SU-DHL-6 (cell line): ENCODE data around the gene MCF2L2.

Experiments used
- H2AFZ ChIP-seq: fragments of 200-600 bp; sonication (generic); 2 replicates; pipeline ENCODE4 v1.6.1; 2014; ENCODE audit warnings: low read depth, mild to moderate bottlenecking, moderate library complexity, mixed read lengths, antibody characterized with exemption, low read length; ENCODE audit not compliant: severe bottlenecking
- H3F3A ChIP-seq: fragments of 200-600 bp; shearing (Covaris generic); 2 replicates; pipeline ENCODE4 v1.6.0; 2016; ENCODE audit warnings: antibody characterized with exemption, mild to moderate bottlenecking; ENCODE audit not compliant: insufficient read depth
- H3K27ac ChIP-seq: fragments of 200-600 bp; sonication (generic); 2 replicates; pipeline ENCODE4 v1.5.1; 2016; ENCODE audit warnings: low read depth, mild to moderate bottlenecking, low read length, moderate library complexity, mixed read lengths
- H3K27me3 ChIP-seq: fragments of 200-600 bp; sonication (generic), shearing (Covaris generic); 2 replicates; pipeline ENCODE4 v1.6.0; 2014; ENCODE audit warnings: mild to moderate bottlenecking, low read length
- H3K36me3 ChIP-seq: fragments of 200-600 bp; sonication (generic); 2 replicates; pipeline ENCODE4 v1.6.1; 2014; ENCODE audit warnings: mild to moderate bottlenecking, low read length, mixed read lengths
- H3K4me2 ChIP-seq: fragments of 300-600, 200-600 bp; shearing (Covaris generic), sonication (generic); 2 replicates; pipeline ENCODE4 v1.6.0; 2014; ENCODE audit warnings: low read length, low read depth, mild to moderate bottlenecking; ENCODE audit not compliant: poor library complexity, severe bottlenecking
- H3K4me3 ChIP-seq: fragments of 200-600 bp; sonication (generic); 2 replicates; pipeline ENCODE4 v1.5.1; 2014; ENCODE audit warnings: antibody characterized with exemption, low read length, mild to moderate bottlenecking, mixed read lengths; ENCODE audit not compliant: insufficient read depth, poor library complexity, severe bottlenecking
- H3K79me2 ChIP-seq: fragments of 200-600 bp; sonication (generic); 2 replicates; pipeline ENCODE4 v1.6.1; 2014; ENCODE audit warnings: mild to moderate bottlenecking, low read length, moderate library complexity; ENCODE audit not compliant: insufficient read depth
- H3K9ac ChIP-seq: fragments of 200-600 bp; sonication (generic); 2 replicates; pipeline ENCODE4 v1.7.0; 2014; ENCODE audit warnings: mild to moderate bottlenecking, low read length
- H3K9me2 ChIP-seq: fragments of 200-600 bp; sonication (generic); replicated peaks from 2 replicates; pipeline ENCODE4 v1.6.1; 2014; ENCODE audit warnings: low read length; ENCODE audit not compliant: insufficient read depth
- H3K9me3 ChIP-seq: fragments of 200-600 bp; sonication (generic); 2 replicates; pipeline ENCODE4 v1.6.1; 2014; ENCODE audit warnings: low read length, mixed read lengths; ENCODE audit not compliant: insufficient read depth
- H4K20me1 ChIP-seq: fragments of 200-600 bp; sonication (generic); 2 replicates; pipeline ENCODE4 v1.6.1; 2014; ENCODE audit warnings: low read depth, mild to moderate bottlenecking, antibody characterized with exemption, low read length, moderate library complexity, mixed read lengths
- EZH2phosphoT487 ChIP-seq: fragments of 200-600 bp; sonication (generic), shearing (Covaris generic); conservative IDR thresholded peaks from 2 replicates; pipeline ENCODE4 v1.6.1; 2018; ENCODE audit warnings: mild to moderate bottlenecking, antibody characterized with exemption, low read length, moderate library complexity, mixed read lengths
- TF ChIP-seq, protein P1 (sequence below): fragments of 200-600 bp; sonication (generic); IDR thresholded peaks from one replicate; pipeline ENCODE4 v1.5.1; 2017; ENCODE audit warnings: antibody characterized with exemption, mild to moderate bottlenecking, low read length, moderate library complexity; ENCODE audit not compliant: insufficient read depth, poor library complexity, severe bottlenecking

The MCF2L2 gene

DNA sequence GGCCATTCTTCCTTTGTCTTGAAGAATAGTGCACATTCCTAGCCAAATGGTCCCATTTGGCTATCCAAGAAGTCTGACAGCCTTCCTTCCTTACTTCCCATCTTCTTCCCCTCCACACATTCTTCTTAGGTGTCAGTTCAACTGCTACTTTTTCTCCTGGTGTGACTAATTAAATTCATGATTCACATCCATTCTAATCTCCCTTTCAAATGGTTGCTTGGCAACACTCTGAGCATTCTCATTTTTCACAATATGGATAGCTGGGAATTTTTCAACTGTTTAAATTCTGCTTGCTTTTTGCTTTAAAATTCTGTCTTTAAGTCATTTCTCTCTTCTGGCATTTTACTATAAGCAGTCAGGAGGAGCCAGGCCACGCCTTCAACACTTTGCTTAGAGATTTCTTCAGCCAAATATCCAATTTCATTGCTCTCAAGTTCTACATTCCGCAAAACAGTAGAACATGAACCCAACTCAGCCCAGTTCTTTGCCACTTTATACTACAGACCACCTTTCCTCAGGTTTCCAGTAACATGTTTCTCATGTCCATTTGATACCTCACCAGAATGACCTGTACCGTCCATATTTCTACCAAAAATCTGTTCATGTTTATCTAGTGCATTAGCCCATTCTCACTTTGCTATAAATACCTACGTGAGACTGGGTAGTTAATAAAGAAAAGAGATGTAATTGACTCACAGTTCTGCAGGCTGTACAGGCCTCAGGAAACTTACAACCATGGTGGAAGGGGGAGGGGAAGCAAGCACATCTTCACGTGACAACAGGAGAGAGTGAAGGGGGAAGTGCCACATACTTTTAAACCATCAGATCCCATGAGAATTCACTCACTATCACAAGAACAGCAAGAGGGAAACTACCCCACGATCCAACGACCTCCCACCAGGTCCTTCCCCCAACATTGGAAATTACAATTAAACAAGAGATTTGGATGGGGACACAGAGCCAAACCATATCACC lies 31.9 kb upstream of the MCF2L2 start:
- Histone ChIP-seq H2AFZ (peak overlapping the region; percentile 44), H3K27ac (no peak overlapping the region), H3K9me3 (no peaks in the 10 kb centered on the region), H4K20me1 (no peaks in the 10 kb centered on the region), H3K9me2 (no peaks in the 10 kb centered on the region), H3K4me2 (peak overlapping the region; percentile 4), H3K9ac (no peak overlapping the region), H3F3A (no peaks in the 10 kb centered on the region), H3K36me3 (no peaks in the 10 kb centered on the region), H3K4me3 (no peak overlapping the region), H3K27me3 (no peaks in the 10 kb centered on the region), H3K79me2 (no peaks in the 10 kb centered on the region)
- TF ChIP-seq, protein P1, sequence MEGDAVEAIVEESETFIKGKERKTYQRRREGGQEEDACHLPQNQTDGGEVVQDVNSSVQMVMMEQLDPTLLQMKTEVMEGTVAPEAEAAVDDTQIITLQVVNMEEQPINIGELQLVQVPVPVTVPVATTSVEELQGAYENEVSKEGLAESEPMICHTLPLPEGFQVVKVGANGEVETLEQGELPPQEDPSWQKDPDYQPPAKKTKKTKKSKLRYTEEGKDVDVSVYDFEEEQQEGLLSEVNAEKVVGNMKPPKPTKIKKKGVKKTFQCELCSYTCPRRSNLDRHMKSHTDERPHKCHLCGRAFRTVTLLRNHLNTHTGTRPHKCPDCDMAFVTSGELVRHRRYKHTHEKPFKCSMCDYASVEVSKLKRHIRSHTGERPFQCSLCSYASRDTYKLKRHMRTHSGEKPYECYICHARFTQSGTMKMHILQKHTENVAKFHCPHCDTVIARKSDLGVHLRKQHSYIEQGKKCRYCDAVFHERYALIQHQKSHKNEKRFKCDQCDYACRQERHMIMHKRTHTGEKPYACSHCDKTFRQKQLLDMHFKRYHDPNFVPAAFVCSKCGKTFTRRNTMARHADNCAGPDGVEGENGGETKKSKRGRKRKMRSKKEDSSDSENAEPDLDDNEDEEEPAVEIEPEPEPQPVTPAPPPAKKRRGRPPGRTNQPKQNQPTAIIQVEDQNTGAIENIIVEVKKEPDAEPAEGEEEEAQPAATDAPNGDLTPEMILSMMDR: no peak

- Histone ChIP-seq H3K4me3 (no peak overlapping the region), H2AFZ (no peak overlapping the region), H3K9me2 (no peaks in the 10 kb centered on the region), H3K4me2 (no peak overlapping the region), H4K20me1 (no peaks in the 10 kb centered on the region), H3K27me3 (no peaks in the 10 kb centered on the region), H3K36me3 (no peaks in the 10 kb centered on the region), H3K9me3 (no peaks in the 10 kb centered on the region), H3K9ac (no peak overlapping the region), H3K27ac (no peak overlapping the region), H3K79me2 (no peaks in the 10 kb centered on the region), H3F3A (no peaks in the 10 kb centered on the region)
- TF ChIP-seq, protein P1: no peak
- no peak for TF ChIP-seq EZH2phosphoT487
Measured at GRCh38 chr3:183455089-183455488, 26.7 kb upstream of the MCF2L2 start.

- no peak overlapping the region for H3K4me3 ChIP-seq
- no peak overlapping the region for H2AFZ ChIP-seq
- H3K9me3 ChIP-seq: no peaks in the 10 kb centered on the region
- H4K20me1 ChIP-seq: no peaks in the 10 kb centered on the region
- no peaks in the 10 kb centered on the region for H3K36me3 ChIP-seq
- no peaks in the 10 kb centered on the region for H3K9me2 ChIP-seq
- H3K4me2 ChIP-seq: no peak overlapping the region
- no peaks in the 10 kb centered on the region for H3F3A ChIP-seq
- H3K27me3 ChIP-seq: no peaks in the 10 kb centered on the region
- no peak overlapping the region for H3K27ac ChIP-seq
- TF ChIP-seq, protein P1: no peak
- no peak for TF ChIP-seq EZH2phosphoT487
- H3K9ac ChIP-seq: no peak overlapping the region
- H3K79me2 ChIP-seq: no peaks in the 10 kb centered on the region
Measured at GRCh38 chr3:183454064-183454463, 25.6 kb upstream of the MCF2L2 start.
